HepG2 (cell line): ENCODE data around the gene SUOX. TPM values are rescaled to one million over a fixed set of nuclear protein-coding genes. Genes with fewer than 3 reads are reported as not detected.
A peak's percentile ranks its signal among the peaks of the same experiment; 100 is the strongest.

Experiments used
- CEBPB ChIP-seq: IDR thresholded peaks from 2 replicates; pipeline ENCODE4 v1.6.1; 2011; ENCODE audit warnings: low read depth, low read length, improper control_type of control experiment, borderline replicate concordance
- KLF6 ChIP-seq: IDR thresholded peaks from 2 replicates; pipeline ENCODE4 v1.8.0; 2016; ENCODE audit warnings: missing biosample characterization, missing genetic modification reagents
- KMT2B ChIP-seq: IDR thresholded peaks from 2 replicates; pipeline ENCODE4 v1.6.1; 2016; ENCODE audit warnings: missing genetic modification reagents, missing compliant biosample characterization
- SNAPC2 ChIP-seq: sonication (generic); formaldehyde crosslinking; IDR thresholded peaks from 2 replicates; pipeline ENCODE4 v1.8.1; 2022; ENCODE audit warnings: mild to moderate bottlenecking, missing genetic modification reagents
- TBP ChIP-seq: sonication (generic); formaldehyde crosslinking; IDR thresholded peaks from 2 replicates; pipeline ENCODE4 v1.5.0; 2020; ENCODE audit warnings: missing genetic modification reagents
- TCF7 ChIP-seq: sonication (generic); IDR thresholded peaks from 2 replicates; pipeline ENCODE4 v1.6.1; 2016; ENCODE audit warnings: antibody characterized with exemption, low read depth
- TRIM24 ChIP-seq: sonication (generic); formaldehyde crosslinking; IDR thresholded peaks from 2 replicates; pipeline ENCODE4 v1.8.0; 2022; ENCODE audit warnings: mild to moderate bottlenecking, missing genetic modification reagents
- YEATS4 ChIP-seq: sonication (generic); formaldehyde crosslinking; IDR thresholded peaks from 2 replicates; pipeline ENCODE4 v1.4.0; 2020; ENCODE audit warnings: missing genetic modification reagents, borderline replicate concordance
- ZEB1 ChIP-seq: IDR thresholded peaks from 2 replicates; pipeline ENCODE4 v1.6.1; 2012; ENCODE audit warnings: mild to moderate bottlenecking, low read depth, inconsistent platforms; ENCODE audit not compliant: insufficient replicate concordance
- ZIK1 ChIP-seq: sonication (generic); formaldehyde crosslinking; IDR thresholded peaks from 2 replicates; pipeline ENCODE4 v1.5.0; 2020; ENCODE audit warnings: mild to moderate bottlenecking, low read depth, missing genetic modification reagents, borderline replicate concordance
- ZNF513 ChIP-seq: sonication (generic); formaldehyde crosslinking; conservative IDR thresholded peaks from 2 replicates; pipeline ENCODE4 v1.5.0; 2020; ENCODE audit warnings: missing genetic modification reagents
- ZNF543 ChIP-seq: sonication (generic); formaldehyde crosslinking; IDR thresholded peaks from 2 replicates; pipeline ENCODE4 v1.4.0; 2020; ENCODE audit warnings: mild to moderate bottlenecking, missing genetic modification reagents
- polyA plus RNA-seq, 8 experiments: library from polyadenylated mRNA; depleted of rRNA in 3 of 8; stranded (reverse) in 7 of 8; unstranded in 1 of 8; fragments of >200 nt; fragmentation: Illumina TruSeq in 4 of 8; extraction: Trizol in 4 of 8; gene quantifications; 2 replicates each; pipeline versions ENCODE4 v1.2.1 to v1.2.3, GENCODE V29; 2011 to 2016; ENCODE audit warnings: low read depth in 4 of 8, missing spikeins in 1 of 8, mixed read lengths in 1 of 8; ENCODE audit not compliant: insufficient read depth in 1 of 8
- total RNA-seq, 5 experiments: library from RNA; depleted of rRNA; stranded (reverse); fragments of >200 nt; fragmentation: Illumina TruSeq; extraction: Trizol; gene quantifications; 2 replicates each; pipeline ENCODE4 v1.2.3, GENCODE V29; 2016; ENCODE audit warnings: low read depth in 1 of 5
- TF ChIP-seq, protein P1 (sequence below): sonication (generic); formaldehyde crosslinking; IDR thresholded peaks from 2 replicates; pipeline ENCODE4 v1.4.0; 2020; ENCODE audit warnings: missing genetic modification reagents, borderline replicate concordance
- TF ChIP-seq, protein P2 (sequence below): sonication (generic); formaldehyde crosslinking; IDR thresholded peaks from 2 replicates; pipeline ENCODE4 v1.5.0; 2020; ENCODE audit warnings: mild to moderate bottlenecking, missing genetic modification reagents
- TF ChIP-seq, protein P3 (sequence below): sonication (generic); formaldehyde crosslinking; conservative IDR thresholded peaks from 2 replicates; pipeline ENCODE4 v1.8.0; 2022; ENCODE audit warnings: mild to moderate bottlenecking, moderate library complexity, missing genetic modification reagents

Gene SUOX
- total and polyA plus RNA-seq, 2 of the 13 experiments (the other 11 are each of a cell fraction or from before 2014, with no cell fraction given), result 23.9 to 25.9 TPM

DNA sequence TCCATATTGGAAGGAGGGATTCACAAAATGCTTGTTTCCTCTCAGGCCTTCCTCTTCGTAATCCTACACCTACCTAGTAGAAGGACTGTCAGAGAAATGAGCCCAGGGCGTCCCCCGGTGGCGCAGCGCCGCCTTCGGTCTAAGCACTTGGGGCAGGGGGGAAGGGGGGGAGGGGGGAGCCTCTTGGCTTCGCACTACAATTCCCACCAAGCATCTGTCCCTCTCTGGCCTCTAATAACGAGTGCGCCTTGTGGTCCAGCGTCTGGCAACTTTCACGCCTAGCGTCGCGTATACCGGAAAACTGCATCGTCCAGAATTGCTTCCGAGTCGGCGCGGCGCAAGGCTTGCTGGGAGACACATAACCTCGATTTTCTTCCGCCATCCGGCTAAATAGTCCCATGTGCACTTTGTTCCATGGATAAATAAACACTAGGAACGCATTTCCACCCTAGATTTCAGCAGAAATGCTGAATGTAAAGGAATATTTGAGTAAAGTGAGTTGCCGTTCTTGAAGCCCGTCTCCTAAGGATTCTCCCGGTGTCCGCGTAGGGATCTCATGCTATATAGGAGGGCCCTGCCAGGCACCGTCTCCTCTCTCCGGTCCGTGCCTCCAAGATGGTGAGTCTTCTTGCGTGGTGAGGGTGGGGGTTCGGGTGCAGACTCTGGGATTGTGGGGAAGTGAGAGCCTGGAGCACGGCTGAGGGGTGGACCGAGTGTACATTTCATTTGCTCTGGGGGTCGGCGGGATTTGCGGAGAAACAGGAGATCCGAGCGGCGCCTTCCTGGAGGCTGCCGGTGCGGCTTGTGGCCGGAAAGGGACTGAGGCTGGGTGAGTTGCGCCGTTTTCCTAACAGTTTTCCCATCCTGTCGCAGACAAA is 44.7 kb downstream of the SUOX start, which contains the start of gene RPS26 (continued):
- TF ChIP-seq, protein P1, sequence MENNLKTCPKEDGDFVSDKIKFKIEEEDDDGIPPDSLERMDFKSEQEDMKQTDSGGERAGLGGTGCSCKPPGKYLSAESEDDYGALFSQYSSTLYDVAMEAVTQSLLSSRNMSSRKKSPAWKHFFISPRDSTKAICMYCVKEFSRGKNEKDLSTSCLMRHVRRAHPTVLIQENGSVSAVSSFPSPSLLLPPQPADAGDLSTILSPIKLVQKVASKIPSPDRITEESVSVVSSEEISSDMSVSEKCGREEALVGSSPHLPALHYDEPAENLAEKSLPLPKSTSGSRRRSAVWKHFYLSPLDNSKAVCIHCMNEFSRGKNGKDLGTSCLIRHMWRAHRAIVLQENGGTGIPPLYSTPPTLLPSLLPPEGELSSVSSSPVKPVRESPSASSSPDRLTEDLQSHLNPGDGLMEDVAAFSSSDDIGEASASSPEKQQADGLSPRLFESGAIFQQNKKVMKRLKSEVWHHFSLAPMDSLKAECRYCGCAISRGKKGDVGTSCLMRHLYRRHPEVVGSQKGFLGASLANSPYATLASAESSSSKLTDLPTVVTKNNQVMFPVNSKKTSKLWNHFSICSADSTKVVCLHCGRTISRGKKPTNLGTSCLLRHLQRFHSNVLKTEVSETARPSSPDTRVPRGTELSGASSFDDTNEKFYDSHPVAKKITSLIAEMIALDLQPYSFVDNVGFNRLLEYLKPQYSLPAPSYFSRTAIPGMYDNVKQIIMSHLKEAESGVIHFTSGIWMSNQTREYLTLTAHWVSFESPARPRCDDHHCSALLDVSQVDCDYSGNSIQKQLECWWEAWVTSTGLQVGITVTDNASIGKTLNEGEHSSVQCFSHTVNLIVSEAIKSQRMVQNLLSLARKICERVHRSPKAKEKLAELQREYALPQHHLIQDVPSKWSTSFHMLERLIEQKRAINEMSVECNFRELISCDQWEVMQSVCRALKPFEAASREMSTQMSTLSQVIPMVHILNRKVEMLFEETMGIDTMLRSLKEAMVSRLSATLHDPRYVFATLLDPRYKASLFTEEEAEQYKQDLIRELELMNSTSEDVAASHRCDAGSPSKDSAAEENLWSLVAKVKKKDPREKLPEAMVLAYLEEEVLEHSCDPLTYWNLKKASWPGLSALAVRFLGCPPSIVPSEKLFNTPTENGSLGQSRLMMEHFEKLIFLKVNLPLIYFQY, result no peak
- TF ChIP-seq, protein P2, sequence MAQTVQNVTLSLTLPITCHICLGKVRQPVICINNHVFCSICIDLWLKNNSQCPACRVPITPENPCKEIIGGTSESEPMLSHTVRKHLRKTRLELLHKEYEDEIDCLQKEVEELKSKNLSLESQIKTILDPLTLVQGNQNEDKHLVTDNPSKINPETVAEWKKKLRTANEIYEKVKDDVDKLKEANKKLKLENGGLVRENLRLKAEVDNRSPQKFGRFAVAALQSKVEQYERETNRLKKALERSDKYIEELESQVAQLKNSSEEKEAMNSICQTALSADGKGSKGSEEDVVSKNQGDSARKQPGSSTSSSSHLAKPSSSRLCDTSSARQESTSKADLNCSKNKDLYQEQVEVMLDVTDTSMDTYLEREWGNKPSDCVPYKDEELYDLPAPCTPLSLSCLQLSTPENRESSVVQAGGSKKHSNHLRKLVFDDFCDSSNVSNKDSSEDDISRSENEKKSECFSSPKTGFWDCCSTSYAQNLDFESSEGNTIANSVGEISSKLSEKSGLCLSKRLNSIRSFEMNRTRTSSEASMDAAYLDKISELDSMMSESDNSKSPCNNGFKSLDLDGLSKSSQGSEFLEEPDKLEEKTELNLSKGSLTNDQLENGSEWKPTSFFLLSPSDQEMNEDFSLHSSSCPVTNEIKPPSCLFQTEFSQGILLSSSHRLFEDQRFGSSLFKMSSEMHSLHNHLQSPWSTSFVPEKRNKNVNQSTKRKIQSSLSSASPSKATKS (CRISPR knock-in tag), result 0 out of 2 replicates have a peak, but pooled peaks have one; percentile 47
- TF ChIP-seq KMT2B (CRISPR knock-in tag) (peak; percentile 96), YEATS4 (CRISPR knock-in tag) (peak; percentile 91), SNAPC2 (CRISPR knock-in tag) (peak; percentile 62; the same call in 1 of the 2 replicates), ZEB1 (peak; percentile 60), ZNF513 (0 out of 2 replicates have a peak, but pooled peaks have one; percentile 90), TCF7 (no peak), TBP (CRISPR knock-in tag) (no peak), KLF6 (CRISPR knock-in tag) (peak; percentile 89), TRIM24 (CRISPR knock-in tag) (no peak), ZIK1 (CRISPR knock-in tag) (no peak), CEBPB (no peak), ZNF543 (CRISPR knock-in tag) (0 out of 2 replicates have a peak, but pooled peaks have one; percentile 42)
- TF ChIP-seq, protein P3, sequence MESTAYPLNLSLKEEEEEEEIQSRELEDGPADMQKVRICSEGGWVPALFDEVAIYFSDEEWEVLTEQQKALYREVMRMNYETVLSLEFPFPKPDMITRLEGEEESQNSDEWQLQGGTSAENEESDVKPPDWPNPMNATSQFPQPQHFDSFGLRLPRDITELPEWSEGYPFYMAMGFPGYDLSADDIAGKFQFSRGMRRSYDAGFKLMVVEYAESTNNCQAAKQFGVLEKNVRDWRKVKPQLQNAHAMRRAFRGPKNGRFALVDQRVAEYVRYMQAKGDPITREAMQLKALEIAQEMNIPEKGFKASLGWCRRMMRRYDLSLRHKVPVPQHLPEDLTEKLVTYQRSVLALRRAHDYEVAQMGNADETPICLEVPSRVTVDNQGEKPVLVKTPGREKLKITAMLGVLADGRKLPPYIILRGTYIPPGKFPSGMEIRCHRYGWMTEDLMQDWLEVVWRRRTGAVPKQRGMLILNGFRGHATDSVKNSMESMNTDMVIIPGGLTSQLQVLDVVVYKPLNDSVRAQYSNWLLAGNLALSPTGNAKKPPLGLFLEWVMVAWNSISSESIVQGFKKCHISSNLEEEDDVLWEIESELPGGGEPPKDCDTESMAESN (CRISPR knock-in tag), result peak; percentile 83
